Cardiac fibroblast (primary cell): Measurements from ENCODE around the gene UNC5B.
"Not testable (repeated sequence)": the region's sequence is repeated elsewhere in the genome, so short reads cannot be mapped to it uniquely, and the experiment has no call there.

Experiments used
- DNase-seq, 2 donors: peaks; one replicate each; pipeline versions ENCODE4 v3.0.0 to v3.0.0-alpha.2; 2010; ENCODE audit warnings: low read depth in 2 of 2
- H3K4me3 ChIP-seq, 2 donors: replicated peaks in 1 of 2; 1 replicate in 1 of 2; 2 replicates in 1 of 2; pipeline ENCODE4 v1.5.1; 2011; ENCODE audit warnings: low read depth in 2 of 2, low read length in 2 of 2, mild to moderate bottlenecking in 2 of 2, moderate library complexity in 1 of 2
- TF ChIP-seq, protein P1 (sequence below): IDR thresholded peaks from one replicate; pipeline ENCODE4 v1.5.1; 2011; ENCODE audit warnings: low read depth, mild to moderate bottlenecking, low read length, inconsistent platforms

UNC5B gene

DNA sequence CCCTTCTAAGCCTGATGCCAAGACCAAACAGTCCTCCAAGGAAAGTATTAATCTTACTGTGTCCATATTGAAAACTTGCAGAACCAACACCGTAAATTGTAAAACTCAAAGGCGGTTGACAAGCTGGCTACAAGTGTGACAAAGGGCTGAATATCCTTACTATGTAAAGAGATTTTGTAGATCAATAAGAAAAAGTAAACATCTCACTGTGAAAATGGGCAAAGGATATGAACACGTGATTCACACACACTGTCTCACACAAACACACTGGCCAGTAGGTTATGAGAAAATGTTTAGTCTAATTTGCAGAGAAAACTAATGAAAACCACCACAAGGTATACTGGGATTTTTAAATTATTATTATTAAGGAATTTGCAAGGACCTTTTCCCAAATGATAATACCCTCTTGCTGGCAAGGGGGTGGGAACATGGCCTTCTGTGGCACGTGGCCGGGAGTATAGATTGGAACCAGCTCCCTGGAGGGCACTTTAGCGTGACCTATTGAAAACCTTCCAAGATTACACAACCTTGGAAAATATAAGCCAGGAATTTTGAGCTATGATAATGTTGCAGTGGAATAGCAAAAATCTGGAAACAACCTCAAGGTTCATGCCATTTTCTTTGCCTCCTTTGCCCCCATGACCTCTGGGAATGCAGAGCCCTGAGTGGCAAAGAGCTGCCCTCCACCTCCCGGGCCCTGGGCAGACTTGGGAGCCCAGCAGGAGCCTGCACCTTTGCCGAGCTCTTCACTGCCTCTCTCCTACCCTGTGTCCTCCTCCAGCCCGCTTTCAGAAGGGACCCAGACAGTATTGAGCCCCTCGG is 80.5 kb downstream of the UNC5B start:
- no peak overlapping the region for H3K4me3 ChIP-seq
- DNase-seq: peak in 1 of 2 donors; percentile 27
- TF ChIP-seq, protein P1, sequence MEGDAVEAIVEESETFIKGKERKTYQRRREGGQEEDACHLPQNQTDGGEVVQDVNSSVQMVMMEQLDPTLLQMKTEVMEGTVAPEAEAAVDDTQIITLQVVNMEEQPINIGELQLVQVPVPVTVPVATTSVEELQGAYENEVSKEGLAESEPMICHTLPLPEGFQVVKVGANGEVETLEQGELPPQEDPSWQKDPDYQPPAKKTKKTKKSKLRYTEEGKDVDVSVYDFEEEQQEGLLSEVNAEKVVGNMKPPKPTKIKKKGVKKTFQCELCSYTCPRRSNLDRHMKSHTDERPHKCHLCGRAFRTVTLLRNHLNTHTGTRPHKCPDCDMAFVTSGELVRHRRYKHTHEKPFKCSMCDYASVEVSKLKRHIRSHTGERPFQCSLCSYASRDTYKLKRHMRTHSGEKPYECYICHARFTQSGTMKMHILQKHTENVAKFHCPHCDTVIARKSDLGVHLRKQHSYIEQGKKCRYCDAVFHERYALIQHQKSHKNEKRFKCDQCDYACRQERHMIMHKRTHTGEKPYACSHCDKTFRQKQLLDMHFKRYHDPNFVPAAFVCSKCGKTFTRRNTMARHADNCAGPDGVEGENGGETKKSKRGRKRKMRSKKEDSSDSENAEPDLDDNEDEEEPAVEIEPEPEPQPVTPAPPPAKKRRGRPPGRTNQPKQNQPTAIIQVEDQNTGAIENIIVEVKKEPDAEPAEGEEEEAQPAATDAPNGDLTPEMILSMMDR: no peak

DNA sequence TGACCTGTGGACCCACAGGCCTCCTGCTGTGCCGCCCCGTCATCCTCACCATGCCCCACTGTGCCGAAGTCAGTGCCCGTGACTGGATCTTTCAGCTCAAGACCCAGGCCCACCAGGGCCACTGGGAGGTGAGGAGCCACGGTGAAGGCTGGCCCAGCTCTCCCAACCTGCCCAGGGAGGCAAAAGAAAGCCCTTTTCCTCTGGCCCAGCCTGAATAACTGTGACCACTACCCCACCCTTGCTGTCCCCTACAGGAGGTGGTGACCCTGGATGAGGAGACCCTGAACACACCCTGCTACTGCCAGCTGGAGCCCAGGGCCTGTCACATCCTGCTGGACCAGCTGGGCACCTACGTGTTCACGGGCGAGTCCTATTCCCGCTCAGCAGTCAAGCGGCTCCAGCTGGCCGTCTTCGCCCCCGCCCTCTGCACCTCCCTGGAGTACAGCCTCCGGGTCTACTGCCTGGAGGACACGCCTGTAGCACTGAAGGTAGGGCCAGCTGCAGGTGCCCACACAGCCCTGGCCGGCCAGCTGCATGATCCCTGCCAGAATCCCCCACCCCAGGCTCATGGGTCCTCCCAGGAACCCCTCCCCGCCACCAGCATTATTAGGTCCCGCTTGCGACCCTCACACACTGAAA is 81.2 kb downstream of the UNC5B start:
- no peak overlapping the region for H3K4me3 ChIP-seq
- no peak for DNase-seq
- TF ChIP-seq, protein P1: no peak

DNA sequence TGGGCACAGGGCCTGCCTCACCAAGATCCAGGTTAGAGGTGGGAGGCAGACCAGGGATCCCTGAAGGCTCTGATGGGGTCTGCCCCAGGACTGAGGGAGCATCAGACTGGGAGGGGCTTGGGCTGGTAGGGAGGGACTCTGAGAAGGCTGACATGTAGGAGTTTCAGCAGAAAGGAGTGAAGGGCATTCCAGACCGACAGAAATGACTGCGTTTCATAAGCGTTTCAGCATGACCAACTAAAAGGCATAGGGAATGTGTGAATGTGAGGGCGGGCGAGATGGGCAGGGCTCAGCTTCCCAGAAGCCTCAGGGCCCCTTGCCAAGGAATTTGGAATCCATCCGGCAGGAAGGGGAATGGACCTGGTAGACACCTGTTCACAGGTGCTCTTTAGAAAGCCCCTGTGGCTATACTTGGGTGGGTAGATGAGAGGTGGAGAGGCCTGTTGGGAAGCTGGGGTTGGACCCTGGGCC is 81.8 kb downstream of the UNC5B start:
- no peak for DNase-seq
- TF ChIP-seq, protein P1: no peak
- H3K4me3 ChIP-seq: no peak overlapping the region

DNA sequence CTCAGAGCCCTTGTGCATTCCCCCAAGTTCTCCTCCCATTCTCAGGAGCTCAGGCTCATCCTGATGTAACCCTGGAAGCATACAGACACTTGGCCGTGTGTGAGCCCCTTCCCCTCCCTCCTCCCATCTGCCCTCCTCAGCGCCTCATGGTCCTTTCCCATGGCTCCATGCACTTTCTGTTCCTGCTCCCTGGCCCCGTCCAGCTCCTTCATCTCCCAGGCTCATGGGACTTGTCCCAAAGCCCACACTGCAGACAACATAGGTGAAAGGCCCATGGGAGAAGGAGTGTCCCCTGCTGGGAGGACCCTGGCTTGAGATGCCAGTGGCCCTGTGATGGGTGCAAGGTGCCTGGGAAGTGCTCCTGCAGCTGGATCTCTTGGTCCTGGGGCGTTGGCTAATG is 82.5 kb downstream of the UNC5B start:
- TF ChIP-seq, protein P1: no peak
- no peak overlapping the region for H3K4me3 ChIP-seq
- no peak for DNase-seq

DNA sequence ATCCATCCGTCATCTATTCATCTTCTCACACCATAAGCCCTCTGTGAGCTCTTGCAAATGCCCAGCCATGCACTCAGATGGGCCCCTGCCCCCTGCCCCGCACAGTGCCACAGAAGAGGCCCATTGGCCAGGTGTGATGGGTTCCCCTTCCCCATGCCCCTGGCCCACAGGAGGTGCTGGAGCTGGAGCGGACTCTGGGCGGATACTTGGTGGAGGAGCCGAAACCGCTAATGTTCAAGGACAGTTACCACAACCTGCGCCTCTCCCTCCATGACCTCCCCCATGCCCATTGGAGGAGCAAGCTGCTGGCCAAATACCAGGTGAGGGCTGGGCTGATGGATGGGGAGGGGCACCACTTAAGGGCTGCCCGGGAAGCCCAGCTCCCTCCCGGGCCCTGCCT is 83.3 kb downstream of the UNC5B start:
- H3K4me3 ChIP-seq: no peak overlapping the region
- no peak for DNase-seq
- TF ChIP-seq, protein P1: no peak

DNA sequence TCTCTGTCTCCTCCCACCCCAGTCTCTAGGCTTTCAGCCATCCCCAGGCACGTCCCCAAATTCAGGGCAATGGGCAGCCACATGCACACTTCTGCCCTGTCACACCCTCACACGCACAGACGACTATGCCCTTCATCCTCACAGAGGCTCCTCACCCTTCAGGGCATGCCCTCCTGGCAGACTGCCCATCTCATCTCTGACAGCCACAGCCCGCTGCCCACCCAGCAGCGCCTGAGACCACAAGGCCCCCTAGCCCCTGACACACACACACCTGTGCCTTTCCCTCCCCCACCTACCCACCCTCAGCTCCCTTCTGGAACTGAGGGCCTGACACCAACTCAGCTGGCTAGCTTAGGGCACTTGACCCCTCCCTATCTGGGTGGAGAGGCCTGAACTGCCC is 83.7 kb downstream of the UNC5B start:
- TF ChIP-seq, protein P1: no peak
- no peak for DNase-seq

DNA sequence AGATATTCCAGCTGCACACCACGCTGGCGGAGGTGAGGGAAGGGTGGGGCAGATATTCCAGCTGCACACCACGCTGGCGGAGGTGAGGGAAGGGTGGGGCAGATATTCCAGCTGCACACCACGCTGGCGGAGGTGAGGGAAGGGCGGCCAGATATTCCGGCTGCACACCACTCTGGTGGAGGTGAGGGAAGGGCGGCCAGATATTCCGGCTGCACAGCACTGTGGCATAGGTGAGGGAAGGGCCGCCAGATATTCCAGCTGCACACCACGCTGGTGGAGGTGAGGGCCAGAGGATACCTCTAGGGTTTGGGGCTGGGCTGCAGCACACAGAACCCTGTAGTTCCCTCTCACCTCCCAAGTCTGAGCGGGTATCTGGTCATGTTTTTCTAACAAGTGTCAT is 84.4 kb downstream of the UNC5B start:
- not testable (repeated sequence) for DNase-seq, H3K4me3 ChIP-seq

More for the DNA sequence above, 83.7 kb downstream of the UNC5B start:
- no peak overlapping the region for H3K4me3 ChIP-seq
